NCI-H146 (cell line): ENCODE results near the gene BAIAP2.

Experiments used
- DNase-seq: peaks from one replicate; lab custom pipeline; 2025; lab: John Stamatoyannopoulos, UW

BAIAP2 gene

DNA sequence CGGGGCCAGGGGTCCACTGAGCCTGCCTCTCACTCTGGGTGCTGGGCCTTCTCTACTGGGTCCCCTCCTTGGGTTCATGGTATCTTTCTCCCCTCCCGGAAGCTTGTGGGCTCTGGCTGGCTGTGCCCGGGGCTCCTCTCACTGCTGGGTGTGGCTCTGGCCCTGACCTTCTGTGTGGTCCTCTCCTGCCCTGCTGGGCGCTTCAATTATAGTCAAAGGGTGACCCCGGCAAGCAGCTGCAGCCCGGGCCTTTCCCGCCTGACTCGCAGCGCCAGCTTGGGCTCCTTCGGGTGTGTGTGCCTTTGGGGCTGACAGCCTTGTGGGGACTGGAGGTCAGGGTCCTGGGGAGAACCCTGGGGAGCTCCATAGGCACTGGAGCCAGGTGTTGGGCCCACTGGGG is 76.1 kb downstream of the BAIAP2 start:
- peak; percentile 52 for DNase-seq

- no peak for DNase-seq
These were observed 77.5 kb downstream of the BAIAP2 start for GRCh38 chr17:81112450-81112849.

- DNase-seq: no peak
These were observed 78.3 kb downstream of the BAIAP2 start for GRCh38 chr17:81113158-81113724.

- peak; percentile 32 for DNase-seq
These were observed 79.6 kb downstream of the BAIAP2 start for GRCh38 chr17:81114351-81115093.

- no peak for DNase-seq
These were observed 80.3 kb downstream of the BAIAP2 start for GRCh38 chr17:81115219-81115618.

- DNase-seq: no peak
These were observed 81.0 kb downstream of the BAIAP2 start for GRCh38 chr17:81115749-81116464.

- no peak for DNase-seq
These were observed 81.8 kb downstream of the BAIAP2 start for GRCh38 chr17:81116704-81117103.

DNA sequence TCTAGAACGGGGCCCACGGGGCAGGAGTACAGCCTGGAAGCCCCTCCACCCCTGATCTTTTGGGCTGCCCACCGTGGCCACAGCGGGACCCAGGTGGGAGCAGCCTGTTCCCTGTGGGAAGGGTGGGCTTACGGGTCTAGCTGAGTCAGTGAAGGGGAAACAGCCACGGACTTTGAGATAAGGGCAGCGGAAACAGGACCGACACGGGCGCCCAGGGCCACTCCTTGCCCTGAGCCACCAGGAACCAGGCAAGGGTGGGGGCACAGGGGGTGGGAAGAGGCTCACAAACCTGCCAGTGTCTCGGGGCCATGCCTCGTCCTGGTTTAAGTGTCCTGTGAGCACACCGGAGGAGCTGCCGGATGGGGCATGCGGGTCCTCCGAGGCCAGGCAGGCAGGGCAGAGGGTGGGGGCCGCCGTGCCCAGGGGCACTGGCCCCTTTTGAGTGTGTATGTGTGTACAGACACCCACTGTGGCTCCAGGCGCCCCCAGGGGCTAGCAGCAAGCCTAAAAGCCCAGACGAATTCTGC is 82.8 kb downstream of the BAIAP2 start:
- DNase-seq: no peak

DNA sequence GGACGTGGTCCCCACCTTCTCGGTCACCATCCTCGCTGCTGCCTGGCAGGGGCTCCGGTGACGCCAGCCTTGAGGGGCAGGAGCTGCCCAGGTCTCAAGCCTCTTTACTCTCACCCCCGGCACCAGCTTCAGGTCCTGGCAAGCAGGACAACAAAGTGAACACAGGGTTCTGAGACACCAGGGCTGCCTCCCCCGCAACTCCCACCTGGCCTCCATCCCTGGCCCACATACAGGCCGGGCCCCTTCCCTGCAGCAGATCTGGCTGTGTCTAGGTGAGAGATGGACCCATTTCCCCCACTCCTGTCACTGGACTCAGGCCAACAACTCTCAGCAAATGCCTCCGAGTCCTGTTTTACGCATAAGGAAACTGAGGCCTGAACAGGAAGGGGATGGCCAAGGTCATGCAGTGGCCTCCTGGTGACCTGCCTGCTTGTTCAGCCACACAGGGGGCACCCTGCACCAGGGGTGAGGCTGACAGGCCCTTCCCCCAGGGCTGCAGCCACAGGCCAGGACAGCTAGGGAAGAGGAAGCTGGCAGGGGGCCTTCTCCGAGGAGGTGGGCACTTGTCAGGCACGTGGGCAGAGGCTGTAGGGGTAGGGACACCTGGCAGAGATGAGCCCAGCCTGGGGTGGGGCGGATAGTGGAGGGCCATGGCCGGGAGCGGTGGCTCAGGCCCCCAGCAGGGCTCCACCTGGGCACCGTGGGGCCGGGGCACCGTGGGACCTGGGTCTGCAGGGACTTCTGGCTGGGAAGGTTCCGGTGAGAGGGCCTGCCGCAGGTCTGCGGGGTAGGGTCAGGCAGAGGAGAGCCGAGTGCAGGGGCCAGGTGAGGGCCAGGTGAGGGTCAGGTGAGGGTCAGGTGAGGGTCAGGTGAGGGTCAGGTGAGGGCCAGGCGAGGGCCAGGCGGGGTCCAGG is 83.6 kb downstream of the BAIAP2 start:
- DNase-seq: peak; percentile 34

DNA sequence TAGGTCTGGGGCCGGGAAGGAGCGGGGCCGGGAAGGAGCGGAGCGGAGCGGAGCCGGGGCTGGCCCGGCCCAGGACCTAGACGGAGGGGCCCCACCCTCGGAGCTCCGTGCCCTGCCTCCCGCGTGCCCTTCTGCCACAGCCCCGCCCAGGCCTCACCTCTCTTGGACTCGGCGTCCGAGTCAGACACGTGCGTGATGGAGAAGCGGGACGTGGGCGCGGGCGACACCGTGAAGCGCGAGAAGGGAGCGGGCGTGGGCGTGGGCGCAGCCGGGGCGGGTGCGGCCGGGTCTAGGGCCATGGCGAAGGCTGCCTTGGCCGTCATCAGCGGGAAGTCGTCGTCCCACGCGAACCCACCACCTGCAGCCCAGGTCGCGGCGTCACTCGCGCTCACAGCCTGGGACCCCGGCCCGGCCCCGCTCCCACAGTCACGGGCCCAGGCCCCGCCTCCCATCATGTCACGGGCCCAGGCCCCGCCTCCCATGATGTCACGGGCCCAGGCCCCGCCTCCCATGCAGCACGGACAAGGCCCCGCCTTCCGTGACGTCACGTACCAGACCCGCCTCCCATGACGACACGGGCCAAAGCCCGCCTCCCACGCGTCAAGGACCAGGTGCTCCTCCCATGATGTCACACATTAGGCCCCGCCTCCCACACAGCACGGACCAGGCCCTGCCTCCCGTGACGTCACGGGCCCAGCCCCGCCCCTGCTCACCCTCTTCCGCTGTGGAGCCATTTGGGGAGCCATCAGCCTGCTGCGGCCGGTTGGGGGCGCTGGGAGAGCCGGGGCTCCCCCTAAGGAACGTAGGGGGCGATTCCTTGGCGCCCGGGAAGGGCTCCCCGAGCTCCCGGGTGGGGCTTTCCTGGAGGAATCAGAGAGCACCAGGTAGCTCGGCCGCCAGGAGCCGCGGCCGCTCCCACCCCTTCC is 84.5 kb downstream of the BAIAP2 start:
- peak; percentile 95 for DNase-seq

DNA sequence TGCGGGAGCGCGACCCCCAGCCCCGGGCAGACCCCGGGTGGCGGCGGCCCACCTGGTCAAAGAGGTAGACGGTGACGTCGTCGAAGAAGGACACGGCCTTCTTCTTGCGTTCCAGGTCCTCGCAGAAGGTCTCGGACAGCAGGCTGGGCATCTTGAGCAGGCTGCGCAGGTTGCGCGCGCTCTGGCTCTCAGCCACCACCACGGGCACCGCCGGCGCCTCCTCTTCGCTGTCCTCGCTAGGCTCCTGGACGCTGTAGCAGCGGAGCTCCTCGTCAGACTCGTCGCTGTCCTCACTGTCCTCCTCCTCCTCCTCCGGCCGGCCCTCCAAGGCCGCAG is 85.2 kb downstream of the BAIAP2 start:
- DNase-seq: peak; percentile 59

DNA sequence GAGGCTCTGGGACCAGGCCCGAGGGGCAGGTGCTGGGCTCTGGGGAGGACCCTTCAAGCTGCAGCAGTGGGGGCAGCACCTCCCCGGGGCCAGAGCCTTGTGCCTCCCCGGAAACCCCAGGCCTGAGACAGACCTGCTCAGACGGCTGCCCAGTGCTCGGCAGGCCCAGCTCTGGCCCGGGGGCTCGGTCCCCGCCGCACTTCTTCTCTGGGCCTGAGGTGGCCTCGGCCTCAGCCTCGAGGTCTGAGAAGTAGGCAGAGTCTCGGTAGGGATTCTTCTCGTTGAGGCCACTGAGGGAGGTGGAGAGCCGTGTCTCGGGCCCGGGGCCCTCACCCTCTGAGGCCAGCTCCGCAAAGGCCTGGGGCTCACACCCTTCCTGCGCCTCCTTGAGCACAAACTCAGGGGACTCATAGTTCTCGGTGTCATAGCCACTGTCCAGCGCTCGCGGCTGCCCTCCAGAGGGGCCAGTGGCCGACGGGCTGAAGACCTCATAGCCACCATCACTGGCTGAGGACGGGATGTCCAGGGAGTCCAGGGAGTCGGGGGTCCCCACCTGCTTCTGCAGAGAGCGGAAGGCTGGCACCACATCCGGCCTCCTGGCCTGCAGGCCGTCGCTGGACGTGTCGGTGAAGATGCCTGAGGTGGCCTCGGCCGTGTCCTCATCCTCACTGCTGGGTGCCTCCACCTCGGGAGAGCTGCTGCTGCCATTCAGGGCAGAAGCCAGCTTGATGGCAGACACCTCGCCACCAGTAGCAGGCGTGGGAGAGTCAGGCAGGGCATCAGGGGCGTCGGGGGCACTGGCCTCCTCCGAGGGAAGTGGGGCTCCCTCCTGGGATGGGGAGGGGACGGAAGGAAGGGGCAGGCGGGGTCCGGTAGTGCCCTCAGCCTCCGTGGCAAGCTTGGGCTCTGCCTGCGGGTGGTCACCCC is 86.0 kb downstream of the BAIAP2 start:
- no peak for DNase-seq

- no peak for DNase-seq
These were observed 87.1 kb downstream of the BAIAP2 start for GRCh38 chr17:81121841-81122733.

GRCh38 chr17:81123052-81124048 is 88.4 kb downstream of the BAIAP2 start:
- DNase-seq: no peak

DNA sequence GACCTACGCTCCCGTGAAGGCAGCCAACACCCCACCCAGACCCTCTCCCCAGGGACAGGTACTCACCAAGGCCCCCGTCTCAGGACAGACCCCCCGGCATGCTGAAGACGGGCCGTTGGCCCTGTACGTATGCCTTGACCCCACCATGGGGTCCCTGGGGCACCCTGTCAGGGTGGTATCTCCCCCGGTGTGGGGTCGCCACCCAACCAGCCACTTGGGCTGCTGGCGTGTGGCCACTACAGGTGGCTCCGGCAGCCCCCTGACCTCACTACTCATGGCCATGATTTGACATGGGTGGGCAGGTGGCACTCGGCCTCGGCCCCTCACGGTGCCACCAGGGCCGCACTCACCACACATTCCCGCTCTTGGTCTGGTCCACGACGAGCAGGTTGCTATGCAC is 89.4 kb downstream of the BAIAP2 start:
- no peak for DNase-seq

- DNase-seq: no peak
These were observed 90.7 kb downstream of the BAIAP2 start for GRCh38 chr17:81125573-81126081.
